Measurements from ENCODE around the gene SLC10A7. TPM values are rescaled to one million over a fixed set of nuclear protein-coding genes. Genes with fewer than 3 reads are reported as not detected.

The SLC10A7 gene
- total and polyA plus RNA-seq, 10 of the 15 experiments (the other 5 are each of a cell fraction or from before 2014, with no cell fraction given), result 4.6 to 23.7 (median 15.6) TPM

DNA sequence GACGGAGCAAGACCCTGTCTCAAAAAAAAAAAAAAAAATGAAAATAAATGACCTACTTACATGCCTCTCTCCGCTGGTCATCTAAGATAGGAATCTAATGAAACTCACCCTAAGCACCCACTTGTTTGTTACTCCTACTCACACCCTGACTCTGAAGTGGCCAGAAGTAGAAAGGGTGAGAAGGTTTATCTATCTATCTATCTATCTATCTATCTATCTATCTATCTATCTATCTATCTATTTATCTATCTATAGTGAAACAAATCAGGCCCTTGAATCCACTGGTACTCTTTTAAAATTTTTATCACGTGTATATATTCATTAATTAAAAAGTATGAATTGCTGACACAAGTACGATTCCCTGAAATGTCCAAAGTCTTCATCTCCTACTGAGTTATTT is 75.2 kb downstream of the SLC10A7 start:
- Histone ChIP-seq H3K79me2 (ENCODE audit: control insufficient read depth, insufficient read depth, low read length) (peaks cover 2% of the 10 kb centered on the region), H4K20me1 (ENCODE audit: control insufficient read depth, insufficient read depth) (no peaks in the 10 kb centered on the region), H2AFZ (ENCODE audit: control insufficient read depth, low read depth, low read length) (no peak overlapping the region), H3K36me3 (ENCODE audit: control insufficient read depth in 2 of 2, insufficient read depth in 2 of 2, low read length in 1 of 2) (no peaks in the 10 kb centered on the region; a peak in 1 of 4 replicates), H3K9me3 (replicated peaks; ENCODE audit: control insufficient read depth, insufficient read depth, low read length) (peaks cover 3% of the 10 kb centered on the region; the same call in 1 of the 3 replicates), H3K4me1 (ENCODE audit: control insufficient read depth, insufficient read depth, low read length) (peaks cover 12% of the 10 kb centered on the region; the same call in 1 of the 2 replicates), H3K4me2 (ENCODE audit: control insufficient read depth, insufficient read depth) (no peak overlapping the region), H3K27ac (ENCODE audit: control insufficient read depth, insufficient read depth) (no peak overlapping the region), H3K27me3 (replicated peaks in 1 of 2; ENCODE audit: control insufficient read depth in 2 of 2, insufficient read depth in 2 of 2, low read length in 1 of 2) (no peaks in the 10 kb centered on the region), H3K9ac (ENCODE audit: control insufficient read depth, insufficient read depth, low read length) (no peak overlapping the region), H3K4me3 (no peak overlapping the region)
- WGBS (ENCODE audit: insufficient coverage, insufficient replicate concordance, low lambda C conversion rate, missing lambda C conversion rate), result 95% methylated on average over 4 of the region's 4 CpGs
- ChIA-PET POLR2A (interaction anchor here (1.0 kb wide), 1 partner anchor 42 kb away, joined by 3 read pairs; no protein-coding TSS in a partner anchor), CTCF (no interaction called here), RAD21 (ENCODE audit: unreplicated experiment) (no interaction called here), SMC1A (ENCODE audit: uncharacterized antibody, unreplicated experiment) (no interaction called here)
- in situ Hi-C loops (cut with MboI), result no loop called here
- FAIRE-seq (no peak), DNase-seq (ENCODE audit: low read depth, low spot score) (no peak), ATAC-seq (no peak)
- TF ChIP-seq ZNF217 (IDR thresholded peaks at IDR 0.05), result no peak
- TF ChIP-seq KLF5 (IDR thresholded peaks at IDR 0.05; ENCODE audit: partially characterized antibody), result no peak
- no peak for TF ChIP-seq ZNF24 (IDR thresholded peaks at IDR 0.05)
- no peak for TF ChIP-seq IRF4 (IDR thresholded peaks at IDR 0.05; ENCODE audit: low read depth, low read length)
- TF ChIP-seq RB1 (IDR thresholded peaks at IDR 0.05; ENCODE audit: borderline replicate concordance), result no peak
- TF ChIP-seq, protein P1, sequence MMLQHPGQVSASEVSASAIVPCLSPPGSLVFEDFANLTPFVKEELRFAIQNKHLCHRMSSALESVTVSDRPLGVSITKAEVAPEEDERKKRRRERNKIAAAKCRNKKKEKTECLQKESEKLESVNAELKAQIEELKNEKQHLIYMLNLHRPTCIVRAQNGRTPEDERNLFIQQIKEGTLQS (IDR thresholded peaks at IDR 0.05; ENCODE audit: borderline replicate concordance, extremely low read depth, low read depth, low read length), result no peak
- no peak for TF ChIP-seq SREBF2 (IDR thresholded peaks at IDR 0.05; ENCODE audit: low read length)
- TF ChIP-seq IKZF2 (IDR thresholded peaks at IDR 0.05), result no peak
- TF ChIP-seq CREB1 (IDR thresholded peaks at IDR 0.05; ENCODE audit: low read depth), result no peak
- TF ChIP-seq, protein P2, sequence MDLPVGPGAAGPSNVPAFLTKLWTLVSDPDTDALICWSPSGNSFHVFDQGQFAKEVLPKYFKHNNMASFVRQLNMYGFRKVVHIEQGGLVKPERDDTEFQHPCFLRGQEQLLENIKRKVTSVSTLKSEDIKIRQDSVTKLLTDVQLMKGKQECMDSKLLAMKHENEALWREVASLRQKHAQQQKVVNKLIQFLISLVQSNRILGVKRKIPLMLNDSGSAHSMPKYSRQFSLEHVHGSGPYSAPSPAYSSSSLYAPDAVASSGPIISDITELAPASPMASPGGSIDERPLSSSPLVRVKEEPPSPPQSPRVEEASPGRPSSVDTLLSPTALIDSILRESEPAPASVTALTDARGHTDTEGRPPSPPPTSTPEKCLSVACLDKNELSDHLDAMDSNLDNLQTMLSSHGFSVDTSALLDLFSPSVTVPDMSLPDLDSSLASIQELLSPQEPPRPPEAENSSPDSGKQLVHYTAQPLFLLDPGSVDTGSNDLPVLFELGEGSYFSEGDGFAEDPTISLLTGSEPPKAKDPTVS (IDR thresholded peaks at IDR 0.05; ENCODE audit: low read depth, low read length), result no peak
- TF ChIP-seq FOS (IDR thresholded peaks at IDR 0.05; ENCODE audit: borderline replicate concordance, extremely low read depth, insufficient read length), result no peak
- no peak for TF ChIP-seq CHD4 (IDR thresholded peaks at IDR 0.05)
- no peak for TF ChIP-seq ELK1 (IDR thresholded peaks at IDR 0.05; ENCODE audit: low read depth, low read length)
- TF ChIP-seq GABPA (IDR thresholded peaks at IDR 0.05; ENCODE audit: low read depth), result no peak
- no peak for TF ChIP-seq KDM1A (IDR thresholded peaks at IDR 0.05; ENCODE audit: borderline replicate concordance)
- BruUV-seq (replicated peaks), result no TSS peak
- intact Hi-C loops (cut with micrococcal nuclease; ENCODE audit: unreplicated experiment), result no loop called here
